Pons (tissue), 1 donor: Measurements from ENCODE around the gene MRRF.
"Not testable (repeated sequence)": the region's sequence is repeated elsewhere in the genome, so short reads cannot be mapped to it uniquely, and the experiment has no call there.

Experiments used
- DNase-seq: peaks from one replicate; pipeline ENCODE4 v3.0.0-alpha.2; 2016; ENCODE audit warnings: low spot score

MRRF gene

GRCh38 chr9:122277285-122277897, 12.7 kb downstream of the MRRF start:
- DNase-seq, result no peak

GRCh38 chr9:122281368-122281767, 16.7 kb downstream of the MRRF start:
- no peak for DNase-seq

- DNase-seq, result peak; percentile 35
Observed at GRCh38 chr9:122286764-122287163, 22.1 kb downstream of the MRRF start.

DNA sequence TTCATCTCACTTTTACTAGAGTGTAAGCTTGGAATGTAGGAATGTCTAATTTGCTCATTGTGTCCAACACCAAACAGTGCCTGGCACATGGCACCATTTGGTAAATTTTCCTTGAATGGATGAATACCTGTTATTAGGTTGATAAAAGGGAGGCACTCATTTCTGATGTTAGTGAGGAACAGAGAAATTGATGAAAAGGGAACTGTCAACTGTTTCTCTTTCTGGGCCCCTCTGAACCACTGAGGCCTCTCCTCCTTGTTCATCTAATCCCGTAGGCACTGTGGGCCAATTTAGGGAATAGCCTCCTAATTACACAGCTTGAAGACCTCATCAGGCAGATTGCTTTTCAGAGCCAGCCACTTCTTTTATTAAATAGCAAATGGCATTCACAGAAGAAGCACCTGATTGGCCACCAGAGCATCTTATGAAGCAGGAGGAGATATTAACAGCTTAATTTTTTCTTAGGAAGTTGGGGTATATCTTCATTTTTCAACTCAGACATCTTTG, 22.6 kb downstream of the MRRF start:
- DNase-seq, result no peak

- DNase-seq, result no peak
Observed at GRCh38 chr9:122291458-122291857, 26.8 kb downstream of the MRRF start.

- no peak for DNase-seq
Observed at GRCh38 chr9:122294531-122294930, 29.8 kb downstream of the MRRF start.

GRCh38 chr9:122297512-122297911, 32.8 kb downstream of the MRRF start:
- no peak for DNase-seq

- no peak for DNase-seq
Observed at GRCh38 chr9:122302237-122303093, 37.8 kb downstream of the MRRF start.

GRCh38 chr9:122307061-122307460, 42.4 kb downstream of the MRRF start:
- DNase-seq, result no peak

DNA sequence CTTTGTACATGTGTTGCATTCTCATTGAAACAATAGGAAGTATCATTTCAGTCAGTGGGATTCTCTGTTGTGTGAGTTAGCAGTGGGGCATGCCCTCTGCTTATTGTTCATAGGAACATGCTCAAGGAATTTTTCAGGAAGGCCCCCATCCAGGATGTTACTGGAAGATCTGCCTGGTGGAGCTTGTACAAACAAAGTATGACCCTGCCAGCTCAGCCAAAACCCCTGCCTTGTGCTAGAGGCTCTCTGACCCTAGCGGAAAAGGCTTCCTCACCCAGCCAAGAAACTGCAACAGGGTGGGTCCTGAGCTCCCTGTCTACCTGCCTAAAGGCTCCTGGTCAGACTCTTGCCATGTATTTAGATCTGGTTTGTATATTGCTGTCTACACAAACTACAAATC, 43.2 kb downstream of the MRRF start:
- DNase-seq, result no peak

DNA sequence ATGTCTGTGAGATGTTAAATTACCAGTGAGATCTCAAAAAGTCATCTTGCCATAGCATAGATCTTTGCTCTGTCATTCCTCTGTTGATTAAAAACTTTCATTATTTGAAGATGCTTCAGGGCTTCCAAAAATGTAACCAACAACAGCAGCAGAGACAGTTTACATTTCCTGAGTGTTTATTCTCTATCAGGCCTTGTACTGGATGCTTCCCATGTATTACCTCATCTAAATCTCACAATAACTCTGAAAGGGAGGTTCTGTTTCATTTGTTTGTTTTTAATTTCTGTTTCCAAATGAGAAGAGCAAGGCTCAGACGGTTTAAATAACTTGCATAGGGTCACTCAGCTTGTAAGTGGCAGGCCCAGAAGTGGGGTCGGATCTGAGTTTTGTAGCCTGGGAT, 45.2 kb downstream of the MRRF start:
- no peak for DNase-seq

DNA sequence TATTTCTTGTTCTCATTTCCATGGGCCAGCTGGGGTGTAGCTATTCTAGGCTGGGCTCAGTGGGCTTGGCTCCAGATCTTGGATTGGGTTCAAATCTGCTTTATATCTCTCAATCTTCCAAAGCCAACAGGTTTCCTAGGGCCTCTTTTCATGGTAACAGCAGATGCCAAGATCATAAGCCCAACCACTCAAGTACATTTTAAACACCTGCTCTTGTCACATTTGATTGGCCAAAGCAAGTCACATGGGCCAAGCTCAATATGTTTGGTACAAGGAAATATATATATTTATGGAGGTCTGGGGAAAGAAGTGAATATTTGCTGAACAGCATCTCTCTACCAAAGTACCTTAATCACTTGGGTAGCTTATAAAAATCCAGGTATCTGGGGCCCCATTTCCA, 49.5 kb downstream of the MRRF start:
- no peak for DNase-seq

- DNase-seq, result no peak
Observed at GRCh38 chr9:122315534-122315933, 50.9 kb downstream of the MRRF start.

- DNase-seq, result peak; percentile 65
Observed at GRCh38 chr9:122318284-122318683, 53.6 kb downstream of the MRRF start.

GRCh38 chr9:122320413-122320881, 55.8 kb downstream of the MRRF start:
- peak; percentile 20 for DNase-seq

- DNase-seq, result no peak
Observed at GRCh38 chr9:122322553-122322952, 57.9 kb downstream of the MRRF start.

GRCh38 chr9:122324665-122325064, 60.0 kb downstream of the MRRF start:
- not testable (repeated sequence) for DNase-seq

GRCh38 chr9:122325124-122325523, 60.4 kb downstream of the MRRF start:
- no peak for DNase-seq

GRCh38 chr9:122327175-122327574, 62.5 kb downstream of the MRRF start:
- DNase-seq, result no peak

GRCh38 chr9:122329597-122329996, 64.9 kb downstream of the MRRF start:
- DNase-seq, result no peak

GRCh38 chr9:122330466-122330865, 65.8 kb downstream of the MRRF start:
- DNase-seq, result not testable (repeated sequence)

- DNase-seq, result no peak
Observed at GRCh38 chr9:122331523-122331927, 66.8 kb downstream of the MRRF start.

DNA sequence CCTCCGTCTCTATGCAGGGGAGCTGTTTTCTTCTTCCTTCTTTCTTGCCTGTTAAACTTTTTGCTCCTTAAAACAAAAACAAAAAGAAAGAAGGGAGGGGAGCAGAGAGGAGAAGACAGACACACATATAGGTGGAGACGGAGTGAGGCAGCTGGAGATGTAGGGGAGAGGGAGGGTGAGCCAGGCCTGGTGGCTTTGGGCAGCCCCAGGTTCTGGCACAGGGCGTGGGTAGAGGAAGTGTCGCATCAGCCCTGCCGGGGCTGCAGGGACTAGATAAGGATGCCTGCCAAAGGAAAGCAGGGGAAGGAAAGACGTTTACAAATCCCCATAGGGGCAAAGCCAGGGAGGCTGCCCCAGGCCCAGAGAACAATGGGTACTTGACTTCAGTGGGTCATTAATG, 67.4 kb downstream of the MRRF start:
- no peak for DNase-seq
